ENCODE measurements around the gene IQGAP3.

Gene IQGAP3

GRCh38 chr1:156479093-156480015 lies 93.0 kb downstream of the IQGAP3 start:
- DNase-seq: no peak

GRCh38 chr1:156478250-156478627 lies 94.1 kb downstream of the IQGAP3 start:
- no peak for DNase-seq

GRCh38 chr1:156477526-156478249 lies 94.7 kb downstream of the IQGAP3 start:
- no peak for DNase-seq

GRCh38 chr1:156476501-156477298 lies 95.7 kb downstream of the IQGAP3 start:
- DNase-seq: no peak

- no peak for DNase-seq
Observed at GRCh38 chr1:156475568-156476500, 96.5 kb downstream of the IQGAP3 start.
